HepG2 (cell line): Measurements from ENCODE around the gene TMEM14A. TPM values are rescaled to one million over a fixed set of nuclear protein-coding genes. Genes with fewer than 3 reads are reported as not detected.

Source experiments
- ATAC-seq: fragments of 200-7000 bp; cut with Tn5 transposase; 3 replicates; pipeline ENCODE4 v1.9.1; 2020; ENCODE audit warnings: mild to moderate bottlenecking, moderate library complexity
- BruUV-seq: library from RNA; stranded (reverse); fragments of 400-500 nt; replicated peaks from 2 replicates; lab custom pipeline; 2021; lab: Mats Ljungman, UMichigan
- CTCF ChIA-PET: fragments of 300-600 bp; formaldehyde crosslinking; extraction: SDS; loops from one replicate; lab custom pipeline; 2021; ENCODE audit warnings: low total read pairs, inconsistent platforms, low intra/inter-chr PET ratio; lab: Yijun Ruan, JAX
- POLR2A ChIA-PET: fragments of 350-600 bp; sonication (Branson Sonifier 250); formaldehyde crosslinking; loops from one replicate; lab custom pipeline; 2020; ENCODE audit warnings: antibody characterized with exemption, inconsistent platforms; lab: Yijun Ruan, JAX
- DNase-seq: peaks from one replicate; pipeline ENCODE4 v3.0.0-alpha.2; 2015; ENCODE audit warnings: low spot score
- FAIRE-seq: peaks from 3 replicates; lab custom pipeline; 2011; peaks lifted over from hg19 to GRCh38; lab: Jason Lieb, UNC
- H2AFZ ChIP-seq: one replicate; pipeline ENCODE4 v1.6.1; 2011; ENCODE audit warnings: low read length, inconsistent platforms
- H3K27ac ChIP-seq: fragments of 300-600 bp; 3 replicates; pipeline ENCODE4 v1.8.0; 2011; ENCODE audit warnings: mixed run types, mild to moderate bottlenecking, mixed read lengths, low read length, inconsistent platforms; ENCODE audit not compliant: insufficient read depth; ENCODE audit errors: extremely low read length
- H3K27me3 ChIP-seq, 2 experiments: fragments of 200-600 bp in 1 of 2; 2 replicates in 1 of 2; 3 replicates in 1 of 2; pipeline versions ENCODE4 v1.6.0 to v1.8.0; 2011; ENCODE audit warnings: low read length in 2 of 2, mild to moderate bottlenecking in 2 of 2, moderate library complexity in 2 of 2, inconsistent platforms in 1 of 2; ENCODE audit not compliant: insufficient read depth in 2 of 2, control insufficient read depth in 1 of 2
- H3K36me3 ChIP-seq, 2 experiments: fragments of 200-600 bp in 1 of 2; replicated peaks in 1 of 2; 2 replicates in 1 of 2; 3 replicates in 1 of 2; pipeline versions ENCODE4 v1.5.1 to v1.8.0; 2011; ENCODE audit warnings: low read length in 2 of 2, inconsistent platforms in 1 of 2; ENCODE audit not compliant: insufficient read depth in 2 of 2, control insufficient read depth in 1 of 2
- H3K4me1 ChIP-seq: 2 replicates; pipeline ENCODE4 v1.5.1; 2012; ENCODE audit warnings: low read length, inconsistent platforms; ENCODE audit not compliant: insufficient read depth
- H3K4me2 ChIP-seq: 2 replicates; pipeline ENCODE4 v1.6.0; 2011; ENCODE audit warnings: low read depth, low read length, inconsistent platforms
- H3K4me3 ChIP-seq, 3 experiments: fragments of 200-600 bp in 1 of 3; sonication (generic), shearing (Covaris generic) in 1 of 3; replicated peaks in 1 of 3; 2 replicates each; pipeline ENCODE4 v1.5.1; 2011 to 2016; ENCODE audit warnings: low read length in 3 of 3, inconsistent platforms in 2 of 3, low read depth in 2 of 3, mild to moderate bottlenecking in 2 of 3, control low read depth in 1 of 3, mixed read lengths in 1 of 3; ENCODE audit not compliant: insufficient read depth in 1 of 3
- H3K79me2 ChIP-seq: one replicate; pipeline ENCODE4 v1.6.1; 2011; ENCODE audit warnings: low read length, inconsistent platforms; ENCODE audit not compliant: insufficient read depth
- H3K9ac ChIP-seq: 2 replicates; pipeline ENCODE4 v1.6.0; 2011; ENCODE audit warnings: mild to moderate bottlenecking, low read depth, low read length, inconsistent platforms; ENCODE audit not compliant: insufficient read depth
- H3K9me3 ChIP-seq: 2 replicates; pipeline ENCODE4 v1.5.1; 2012; ENCODE audit warnings: mild to moderate bottlenecking, low read length
- H4K20me1 ChIP-seq: 2 replicates; pipeline ENCODE4 v1.6.0; 2011; ENCODE audit warnings: inconsistent platforms, mild to moderate bottlenecking, low read length, moderate library complexity; ENCODE audit not compliant: insufficient read depth
- EED ChIP-seq: sonication (generic); formaldehyde crosslinking; IDR thresholded peaks from 2 replicates; pipeline ENCODE4 v1.5.0; 2020; ENCODE audit warnings: mild to moderate bottlenecking, missing genetic modification reagents
- GATAD2A ChIP-seq: IDR thresholded peaks from 2 replicates; pipeline ENCODE4 v1.6.1; 2016
- RFXANK ChIP-seq: IDR thresholded peaks from 2 replicates; pipeline ENCODE4 v1.6.1; 2016
- STAT6 ChIP-seq: sonication (generic); formaldehyde crosslinking; IDR thresholded peaks from 2 replicates; pipeline ENCODE4 v1.4.0; 2020; ENCODE audit warnings: missing genetic modification reagents, mild to moderate bottlenecking, borderline replicate concordance
- SUZ12 ChIP-seq: fragments of 150-350 bp; IDR thresholded peaks from 2 replicates; pipeline ENCODE4 v1.6.1; 2014; ENCODE audit warnings: low read depth, low read length
- ZMYM3 ChIP-seq: sonication (generic); formaldehyde crosslinking; IDR thresholded peaks from 2 replicates; pipeline ENCODE4 v1.5.1; 2020; ENCODE audit warnings: mild to moderate bottlenecking, missing genetic modification reagents
- ZNF329 ChIP-seq: sonication (generic); formaldehyde crosslinking; IDR thresholded peaks from 2 replicates; pipeline ENCODE4 v1.9.0; 2021; ENCODE audit warnings: low read depth, mild to moderate bottlenecking, missing genetic modification reagents
- WGBS: methylation state at CpG from one replicate; pipeline ENCODE4 v1.1.6; 2017; ENCODE audit warnings: low lambda C conversion rate; 5-methylcytosine and 5-hydroxymethylcytosine counted together
- in situ Hi-C: cut with HindIII; loops from 2 replicates; pipeline ENCODE4 v1.10.0; 2017; ENCODE audit warnings: low pct_unique_long_range_greater_than_20kb; ENCODE audit not compliant: extremely low pct_ligation_motif_present
- intact Hi-C: fragments of 100-400 bp; cut with micrococcal nuclease; formaldehyde crosslinking; loops from one replicate; pipeline ENCODE4 v1.10.0; 2022; ENCODE audit not compliant: unreplicated experiment
- polyA plus RNA-seq, 8 experiments: library from polyadenylated mRNA; depleted of rRNA in 3 of 8; stranded (reverse) in 7 of 8; unstranded in 1 of 8; fragments of >200 nt; fragmentation: Illumina TruSeq in 4 of 8; extraction: Trizol in 4 of 8; gene quantifications; 2 replicates each; pipeline versions ENCODE4 v1.2.1 to v1.2.3, GENCODE V29; 2011 to 2016; ENCODE audit warnings: low read depth in 4 of 8, missing spikeins in 1 of 8, mixed read lengths in 1 of 8; ENCODE audit not compliant: insufficient read depth in 1 of 8
- total RNA-seq, 5 experiments: library from RNA; depleted of rRNA; stranded (reverse); fragments of >200 nt; fragmentation: Illumina TruSeq; extraction: Trizol; gene quantifications; 2 replicates each; pipeline ENCODE4 v1.2.3, GENCODE V29; 2016; ENCODE audit warnings: low read depth in 1 of 5

The TMEM14A gene
- total and polyA plus RNA-seq, 2 of the 13 experiments (the other 11 are each of a cell fraction or from before 2014, with no cell fraction given): 24.6 to 73.7 TPM

GRCh38 chr6:52718550-52718949, 47.6 kb downstream of the TMEM14A start (continued):
- TF ChIP-seq SUZ12: no peak
- TF ChIP-seq, all 625 proteins: peak for 0

GRCh38 chr6:52720321-52720720, 49.4 kb downstream of the TMEM14A start:
- TF ChIP-seq EED: no peak
- no peak for TF ChIP-seq GATAD2A
- no peak for TF ChIP-seq STAT6 (CRISPR knock-in tag)
- TF ChIP-seq ZMYM3 (CRISPR knock-in tag): no peak
- no peak for TF ChIP-seq RFXANK
- TF ChIP-seq ZNF329: no peak
- no peaks in the 10 kb centered on the region for H4K20me1 ChIP-seq
- in situ Hi-C loops (no loop called here), intact Hi-C loops (loop anchor here (10.0 kb wide), 1 partner anchor 194 kb away; no protein-coding TSS in a partner anchor)
- POLR2A ChIA-PET: no interaction called here
- ATAC-seq (no peak), FAIRE-seq (no peak), DNase-seq (no peak)
- no peaks in the 10 kb centered on the region for H3K9me3 ChIP-seq
- H3K27ac ChIP-seq: no peak overlapping the region
- H3K4me2 ChIP-seq: no peak overlapping the region
- H2AFZ ChIP-seq: no peak overlapping the region
- H3K36me3 ChIP-seq: no peaks in the 10 kb centered on the region
- H3K4me1 ChIP-seq: peaks cover 20% of the 10 kb centered on the region
- 62% methylated on average over 2 of the region's 2 CpGs for WGBS
- no peaks in the 10 kb centered on the region for H3K27me3 ChIP-seq
- CTCF ChIA-PET: no interaction called here
- no peak overlapping the region for H3K4me3 ChIP-seq
- H3K79me2 ChIP-seq: no peaks in the 10 kb centered on the region
- H3K9ac ChIP-seq: no peak overlapping the region
- BruUV-seq: no TSS peak
